ENCODE measurements around the gene EIF4G3. TPM values are rescaled to one million over a fixed set of nuclear protein-coding genes. Genes with fewer than 3 reads are reported as not detected.

Gene EIF4G3
- total RNA-seq, 4 donors from 2014 or later: 28.3 to 55.5 (median 35.5) TPM

DNA sequence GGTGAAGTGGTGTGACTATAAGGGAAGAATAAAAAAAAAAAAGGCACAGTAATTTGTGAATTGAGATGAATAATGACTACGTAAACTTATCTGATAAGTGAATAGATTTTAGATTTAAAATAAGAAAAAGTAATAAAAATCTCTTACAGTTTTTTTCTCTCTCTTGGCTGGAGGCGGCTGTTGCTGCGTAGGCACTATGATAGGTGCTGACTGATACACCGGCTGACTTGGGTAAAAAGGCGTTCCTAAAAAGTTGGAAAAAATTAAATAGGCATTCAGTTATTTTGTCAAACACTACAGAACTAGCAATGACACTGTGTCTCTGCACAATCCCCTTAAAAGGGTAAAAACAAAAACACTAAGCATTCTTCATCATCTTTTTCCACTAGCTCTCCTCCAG is 203.8 kb downstream of the EIF4G3 start:
- Histone ChIP-seq H3K27me3 (no peaks in the 10 kb centered on the region), H3K9me3 (no peaks in the 10 kb centered on the region), H3K4me3 (no peak overlapping the region), H3K27ac (no peak overlapping the region), H3K4me1 (no peaks in the 10 kb centered on the region), H3K36me3 (peaks cover 0 to 53% (median 6%) of the 10 kb centered on the region in 3 donors)
- WGBS, 2 donors: 95 to 99% methylated on average over 5 of the region's 5 CpGs
- DNase-seq: no peak
- intact Hi-C loops (cut with DNase I): no loop called here
- no peak for TF ChIP-seq CTCF (IDR thresholded peaks at IDR 0.05)
- TF ChIP-seq POLR2A (IDR thresholded peaks at IDR 0.05): no peak

DNA sequence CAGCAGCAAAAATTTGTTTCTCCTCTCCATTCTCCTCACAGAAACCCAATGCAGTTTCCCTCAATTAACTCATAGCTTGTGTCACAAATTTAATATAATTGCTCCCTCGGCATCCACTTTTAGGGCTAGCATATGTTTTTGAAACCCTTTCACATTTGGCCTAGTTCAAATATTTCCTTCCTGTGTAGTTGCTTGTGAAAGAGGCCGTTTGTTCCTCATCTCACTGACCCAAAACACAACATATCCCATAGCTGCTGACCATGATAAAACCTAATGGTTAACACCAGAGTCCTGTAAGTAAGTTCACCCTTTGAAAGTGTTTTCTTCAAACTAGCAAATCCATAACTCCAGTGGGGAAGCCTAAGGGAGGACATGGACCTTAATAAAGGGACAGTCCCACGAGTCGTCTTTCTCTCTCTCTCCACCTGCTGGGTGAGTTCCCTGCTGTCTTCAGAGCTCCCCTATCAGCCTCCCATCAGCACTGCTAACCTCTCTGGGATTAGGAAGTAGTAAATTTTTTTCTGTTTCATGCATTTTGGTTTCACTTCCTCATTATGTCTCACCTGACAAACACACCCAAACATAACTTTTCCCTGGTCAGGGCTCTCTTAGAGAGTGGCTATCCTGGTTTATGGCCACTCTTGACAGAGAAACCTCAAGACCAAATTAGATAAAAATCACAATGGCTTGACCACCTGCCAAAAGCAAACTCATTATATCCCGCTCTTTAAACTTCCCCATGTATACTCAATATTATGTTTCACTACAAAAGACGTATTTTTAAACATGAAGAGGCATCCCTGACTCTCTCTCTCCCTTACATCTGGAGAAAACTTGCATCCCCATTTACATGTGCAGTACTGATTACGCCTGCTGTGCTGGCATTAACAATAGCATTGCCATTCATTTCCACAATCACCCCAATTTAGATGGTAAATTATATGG is 211.9 kb downstream of the EIF4G3 start:
- Histone ChIP-seq H3K36me3 (peaks cover 0 to 66% (median 6%) of the 10 kb centered on the region in 3 donors), H3K4me3 (no peak overlapping the region), H3K9me3 (no peaks in the 10 kb centered on the region), H3K27me3 (no peaks in the 10 kb centered on the region), H3K4me1 (no peaks in the 10 kb centered on the region), H3K27ac (no peak overlapping the region)
- intact Hi-C loops (cut with DNase I): no loop called here
- no peak for DNase-seq
- 69 to 81% methylated on average over 7 of the region's 7 CpGs for WGBS, 2 donors
- TF ChIP-seq POLR2A (IDR thresholded peaks at IDR 0.05) (no peak), CTCF (IDR thresholded peaks at IDR 0.05) (no peak)

- DNase-seq: no peak
- intact Hi-C loops (cut with DNase I): no loop called here
- no peaks in the 10 kb centered on the region for H3K9me3 ChIP-seq
- TF ChIP-seq POLR2A (IDR thresholded peaks at IDR 0.05) (no peak), CTCF (IDR thresholded peaks at IDR 0.05) (no peak)
- H3K4me1 ChIP-seq: no peaks in the 10 kb centered on the region
- H3K36me3 ChIP-seq: peaks cover 0 to 47% (median 0%) of the 10 kb centered on the region in 3 donors
- H3K27ac ChIP-seq: no peak overlapping the region
- H3K27me3 ChIP-seq: no peaks in the 10 kb centered on the region
- WGBS, 2 donors: 89 to 98% methylated on average over 2 of the region's 2 CpGs
- no peak overlapping the region for H3K4me3 ChIP-seq
Observed at GRCh38 chr1:20962576-20963258, 214.0 kb downstream of the EIF4G3 start.

- intact Hi-C loops (cut with DNase I): no loop called here
- WGBS, 2 donors: 64 to 78% methylated on average over 1 of the region's 1 CpG
- DNase-seq: no peak
- Histone ChIP-seq H3K4me1 (no peaks in the 10 kb centered on the region), H3K9me3 (no peaks in the 10 kb centered on the region), H3K36me3 (peaks cover 0 to 28% (median 0%) of the 10 kb centered on the region in 3 donors), H3K27me3 (no peaks in the 10 kb centered on the region), H3K27ac (no peak overlapping the region), H3K4me3 (no peak overlapping the region)
- no peak for TF ChIP-seq POLR2A (IDR thresholded peaks at IDR 0.05)
- no peak for TF ChIP-seq CTCF (IDR thresholded peaks at IDR 0.05)
Observed at GRCh38 chr1:20958430-20958829, 218.3 kb downstream of the EIF4G3 start.

DNA sequence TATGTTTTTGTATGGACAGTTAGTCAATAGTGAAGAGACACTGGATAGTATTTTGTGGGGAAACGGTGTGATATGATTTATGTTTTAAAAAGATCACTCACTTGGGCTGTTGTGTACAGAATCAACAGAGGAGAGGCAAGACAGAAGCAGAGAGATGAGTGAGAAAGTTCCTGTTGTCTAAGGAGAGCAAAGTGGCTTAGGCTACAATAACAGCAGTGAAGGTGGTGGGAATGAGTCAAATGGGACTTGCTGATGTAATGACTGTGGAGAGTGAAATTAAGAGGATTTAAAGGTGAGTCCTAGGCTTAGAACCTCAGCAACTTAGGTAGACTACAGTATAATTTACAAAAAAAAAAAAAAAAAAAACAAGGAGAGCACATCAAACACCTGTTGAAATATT is 220.4 kb downstream of the EIF4G3 start:
- Histone ChIP-seq H3K4me3 (no peak overlapping the region), H3K9me3 (no peaks in the 10 kb centered on the region), H3K27me3 (no peaks in the 10 kb centered on the region), H3K4me1 (no peaks in the 10 kb centered on the region), H3K36me3 (peaks cover 0 to 31% (median 0%) of the 10 kb centered on the region in 3 donors), H3K27ac (no peak overlapping the region)
- no peak for TF ChIP-seq CTCF (IDR thresholded peaks at IDR 0.05)
- no peak for TF ChIP-seq POLR2A (IDR thresholded peaks at IDR 0.05)
- intact Hi-C loops (cut with DNase I): no loop called here
- WGBS, 2 donors: 82 to 88% methylated on average over 1 of the region's 1 CpG
- no peak for DNase-seq

Measured in esophagus squamous epithelium (tissue), 5 donors.